ENCODE data around the gene AMPD1.

Gene AMPD1

GRCh38 chr1:114632427-114632826 lies 62.9 kb downstream of the AMPD1 start:
- DNase-seq (ENCODE audit: low spot score) = no peak

GRCh38 chr1:114627107-114627506 lies 68.2 kb downstream of the AMPD1 start:
- DNase-seq (ENCODE audit: low spot score) = no peak

GRCh38 chr1:114623364-114623763 lies 72.0 kb downstream of the AMPD1 start:
- DNase-seq (ENCODE audit: low spot score) = no peak
